ENCODE results near the gene PDXDC1.
"Not testable (repeated sequence)": the region's sequence is repeated elsewhere in the genome, so short reads cannot be mapped to it uniquely, and the experiment has no call there.

Gene PDXDC1

GRCh38 chr16:15016354-15016753, 41.5 kb downstream of the PDXDC1 start:
- DNase-seq = not testable (repeated sequence)

- not testable (repeated sequence) for DNase-seq
These were observed 42.2 kb downstream of the PDXDC1 start for GRCh38 chr16:15016951-15017580.

GRCh38 chr16:15021429-15021828, 46.6 kb downstream of the PDXDC1 start:
- DNase-seq = not testable (repeated sequence)

- peak; percentile 80 for DNase-seq
These were observed 47.4 kb downstream of the PDXDC1 start for GRCh38 chr16:15022194-15022593.

GRCh38 chr16:15023381-15024077, 48.7 kb downstream of the PDXDC1 start:
- DNase-seq = not testable (repeated sequence)

GRCh38 chr16:15024858-15025199, 50.0 kb downstream of the PDXDC1 start:
- DNase-seq = not testable (repeated sequence)

- DNase-seq = not testable (repeated sequence)
These were observed 50.6 kb downstream of the PDXDC1 start for GRCh38 chr16:15025234-15025951.

- not testable (repeated sequence) for DNase-seq
These were observed 52.2 kb downstream of the PDXDC1 start for GRCh38 chr16:15027051-15027450.

- DNase-seq = not testable (repeated sequence)
These were observed 52.9 kb downstream of the PDXDC1 start for GRCh38 chr16:15027503-15028344.

- DNase-seq = not testable (repeated sequence)
These were observed 53.5 kb downstream of the PDXDC1 start for GRCh38 chr16:15028345-15028715.

GRCh38 chr16:15028801-15029698, 54.2 kb downstream of the PDXDC1 start:
- DNase-seq = not testable (repeated sequence)

- DNase-seq = not testable (repeated sequence)
These were observed 54.9 kb downstream of the PDXDC1 start for GRCh38 chr16:15029749-15030148.

- no peak for DNase-seq
These were observed 56.4 kb downstream of the PDXDC1 start for GRCh38 chr16:15031179-15031578.

- DNase-seq = no peak
These were observed 56.8 kb downstream of the PDXDC1 start for GRCh38 chr16:15031586-15031985.

- peak; percentile 33 for DNase-seq
These were observed 57.9 kb downstream of the PDXDC1 start for GRCh38 chr16:15032547-15033308.

GRCh38 chr16:15033309-15033707, 58.5 kb downstream of the PDXDC1 start:
- DNase-seq = no peak

- DNase-seq = no peak
These were observed 59.7 kb downstream of the PDXDC1 start for GRCh38 chr16:15034266-15035162.

GRCh38 chr16:15035163-15035729, 60.4 kb downstream of the PDXDC1 start:
- DNase-seq = no peak

GRCh38 chr16:15037003-15037402, 62.2 kb downstream of the PDXDC1 start:
- DNase-seq = no peak

GRCh38 chr16:15037745-15038144, 62.9 kb downstream of the PDXDC1 start:
- no peak for DNase-seq
